SH-SY5Y (cell line): ENCODE results near the gene KLF14.

Experiments used
- GATA2 ChIP-seq: IDR thresholded peaks from 2 replicates; pipeline ENCODE4 v1.6.1; 2011; ENCODE audit warnings: mild to moderate bottlenecking, low read depth, low read length
- GATA3 ChIP-seq: IDR thresholded peaks from 2 replicates; pipeline ENCODE4 v1.6.1; 2011; ENCODE audit warnings: low read depth, mild to moderate bottlenecking, low read length, moderate library complexity

- TF ChIP-seq GATA2, result no peak
- TF ChIP-seq GATA3, result no peak
Observed at GRCh38 chr7:130758429-130759056, 24.5 kb upstream of the KLF14 start.
